Ovary (tissue), 9 donors: Measurements from ENCODE around the gene AKR7A2. TPM values are rescaled to one million over a fixed set of nuclear protein-coding genes. Genes with fewer than 3 reads are reported as not detected.

Experiments
- DNase-seq, 5 donors: peaks; one replicate each; pipeline ENCODE4 v3.0.0-alpha.2; 2019 to 2020
- H3K27ac ChIP-seq, 2 donors: fragments of 200-600 bp; one replicate each; pipeline versions ENCODE4 v1.5.1 to v1.8.0; 2019 to 2022
- H3K27me3 ChIP-seq: fragments of 200-600 bp; one replicate; pipeline ENCODE4 v1.8.0; 2022
- H3K36me3 ChIP-seq: fragments of 200-600 bp; sonication (generic); one replicate; pipeline ENCODE4 v1.5.1; 2019
- H3K4me1 ChIP-seq: one replicate; pipeline ENCODE4 v1.8.1; 2013; ENCODE audit warnings: mild to moderate bottlenecking, moderate library complexity; ENCODE audit not compliant: insufficient read depth
- H3K4me3 ChIP-seq: fragments of 200-600 bp; sonication (generic); one replicate; pipeline ENCODE4 v1.5.1; 2017
- H3K9me3 ChIP-seq, 2 donors: fragments of 200-600 bp in 1 of 2; sonication (generic) in 1 of 2; one replicate each; pipeline versions ENCODE4 v1.5.1 to v1.8.1; 2013 to 2019; ENCODE audit warnings: mild to moderate bottlenecking in 1 of 2, moderate library complexity in 1 of 2
- EP300 ChIP-seq: sonication (generic); formaldehyde crosslinking; IDR thresholded peaks from one replicate; pipeline ENCODE4 v1.6.1; 2017; ENCODE audit warnings: antibody characterized with exemption
- POLR2A ChIP-seq: fragments of 450-650 bp; IDR thresholded peaks from one replicate; pipeline ENCODE4 v1.6.1; 2017; ENCODE audit warnings: antibody characterized with exemption, mild to moderate bottlenecking, moderate library complexity
- WGBS, 3 donors: extraction: QIAGEN DNeasy Blood & Tissue Kit in 1 of 3; methylation state at CpG; one replicate each; pipeline versions ENCODE4 v1.1.5 to v1.1.7; 2013 to 2017; 5-methylcytosine and 5-hydroxymethylcytosine counted together
- intact Hi-C, 4 donors: fragments of 100-400 bp; cut with DNase I; formaldehyde crosslinking; loops; one replicate each; pipeline versions ENCODE4 v1.11.0 to v1.15.1; 2022 to 2023
- polyA plus RNA-seq, 2 donors: library from polyadenylated mRNA; stranded (reverse); fragments of 200-250 nt in 1 of 2; fragments of 350-450 nt in 1 of 2; fragmentation: Illumina TruSeq in 1 of 2; extraction: RNeasy Lipid Tissue Mini Kit (QIAGEN cat#74804) in 1 of 2; gene quantifications; one replicate each; pipeline ENCODE4 v1.2.3, GENCODE V29; 2013 to 2014
- total RNA-seq, 7 donors: library from RNA; depleted of rRNA in 2 of 7; stranded (reverse); fragments of >200 nt in 2 of 7; fragmentation: NEBNext Ultra II Directional in 3 of 7; extraction: Animal tissue kit (Norgen Biotek cat#: 25700) in 3 of 7; gene quantifications; one replicate each; pipeline versions ENCODE4 v1.1.0 to v1.2.4, GENCODE V29; 2016 to 2023
- TF ChIP-seq, protein P1 (sequence below), 3 donors: fragments of 450-650 bp in 2 of 3; fragments of 200-600 bp in 1 of 3; IDR thresholded peaks; one replicate each; pipeline versions ENCODE4 v1.5.1 to v1.8.0; 2016 to 2022; ENCODE audit warnings: antibody characterized with exemption in 3 of 3, mild to moderate bottlenecking in 1 of 3
- donor health status: DM: no; HTN: no; CAD: no; lungs with moderate emphysema.
- donor health status: DM: no; HTN: no; CAD: no.
- donor health status: Bipolar disorder and iron deficiency.
- donor health status: DM: yes; HTN: yes; CAD: no.
- donor health status: DM: no; HTN: no; CAD: no.
- donor health status: DM: yes; HTN: yes; CAD: no.

The AKR7A2 gene
- total and polyA plus RNA-seq, 9 donors = 37.9 to 83.6 (median 55.6) TPM

GRCh38 chr1:19317126-19317910 lies 5.4 kb upstream of the AKR7A2 start:
- H3K4me1 ChIP-seq = peaks cover 5% of the 10 kb centered on the region
- H3K27ac ChIP-seq = no peak overlapping the region
- intact Hi-C loops = no loop called here
- H3K36me3 ChIP-seq = no peaks in the 10 kb centered on the region
- H3K27me3 ChIP-seq = no peaks in the 10 kb centered on the region
- H3K4me3 ChIP-seq = no peak overlapping the region
- H3K9me3 ChIP-seq = no peaks in the 10 kb centered on the region
- WGBS, 3 donors = 63 to 68% (median 65%) methylated on average over 13 of the region's 13 CpGs
- TF ChIP-seq POLR2A (no peak), EP300 (no peak)
- TF ChIP-seq, protein P1, sequence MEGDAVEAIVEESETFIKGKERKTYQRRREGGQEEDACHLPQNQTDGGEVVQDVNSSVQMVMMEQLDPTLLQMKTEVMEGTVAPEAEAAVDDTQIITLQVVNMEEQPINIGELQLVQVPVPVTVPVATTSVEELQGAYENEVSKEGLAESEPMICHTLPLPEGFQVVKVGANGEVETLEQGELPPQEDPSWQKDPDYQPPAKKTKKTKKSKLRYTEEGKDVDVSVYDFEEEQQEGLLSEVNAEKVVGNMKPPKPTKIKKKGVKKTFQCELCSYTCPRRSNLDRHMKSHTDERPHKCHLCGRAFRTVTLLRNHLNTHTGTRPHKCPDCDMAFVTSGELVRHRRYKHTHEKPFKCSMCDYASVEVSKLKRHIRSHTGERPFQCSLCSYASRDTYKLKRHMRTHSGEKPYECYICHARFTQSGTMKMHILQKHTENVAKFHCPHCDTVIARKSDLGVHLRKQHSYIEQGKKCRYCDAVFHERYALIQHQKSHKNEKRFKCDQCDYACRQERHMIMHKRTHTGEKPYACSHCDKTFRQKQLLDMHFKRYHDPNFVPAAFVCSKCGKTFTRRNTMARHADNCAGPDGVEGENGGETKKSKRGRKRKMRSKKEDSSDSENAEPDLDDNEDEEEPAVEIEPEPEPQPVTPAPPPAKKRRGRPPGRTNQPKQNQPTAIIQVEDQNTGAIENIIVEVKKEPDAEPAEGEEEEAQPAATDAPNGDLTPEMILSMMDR (IDR thresholded peaks at IDR 0.05) = no peak
- peak in 1 of 5 donors; percentile 33 for DNase-seq

GRCh38 chr1:19315378-19316198 lies 3.6 kb upstream of the AKR7A2 start:
- Histone ChIP-seq H3K27me3 (no peaks in the 10 kb centered on the region), H3K36me3 (no peaks in the 10 kb centered on the region), H3K27ac (no peak overlapping the region), H3K4me3 (no peak overlapping the region), H3K4me1 (peaks cover 12% of the 10 kb centered on the region), H3K9me3 (no peaks in the 10 kb centered on the region)
- 74 to 82% (median 76%) methylated on average over 17 of the region's 17 CpGs for WGBS, 3 donors
- no peak for DNase-seq
- TF ChIP-seq, protein P1 (IDR thresholded peaks at IDR 0.05) = no peak
- TF ChIP-seq EP300 (no peak), POLR2A (no peak)
- intact Hi-C loops = no loop called here

DNA sequence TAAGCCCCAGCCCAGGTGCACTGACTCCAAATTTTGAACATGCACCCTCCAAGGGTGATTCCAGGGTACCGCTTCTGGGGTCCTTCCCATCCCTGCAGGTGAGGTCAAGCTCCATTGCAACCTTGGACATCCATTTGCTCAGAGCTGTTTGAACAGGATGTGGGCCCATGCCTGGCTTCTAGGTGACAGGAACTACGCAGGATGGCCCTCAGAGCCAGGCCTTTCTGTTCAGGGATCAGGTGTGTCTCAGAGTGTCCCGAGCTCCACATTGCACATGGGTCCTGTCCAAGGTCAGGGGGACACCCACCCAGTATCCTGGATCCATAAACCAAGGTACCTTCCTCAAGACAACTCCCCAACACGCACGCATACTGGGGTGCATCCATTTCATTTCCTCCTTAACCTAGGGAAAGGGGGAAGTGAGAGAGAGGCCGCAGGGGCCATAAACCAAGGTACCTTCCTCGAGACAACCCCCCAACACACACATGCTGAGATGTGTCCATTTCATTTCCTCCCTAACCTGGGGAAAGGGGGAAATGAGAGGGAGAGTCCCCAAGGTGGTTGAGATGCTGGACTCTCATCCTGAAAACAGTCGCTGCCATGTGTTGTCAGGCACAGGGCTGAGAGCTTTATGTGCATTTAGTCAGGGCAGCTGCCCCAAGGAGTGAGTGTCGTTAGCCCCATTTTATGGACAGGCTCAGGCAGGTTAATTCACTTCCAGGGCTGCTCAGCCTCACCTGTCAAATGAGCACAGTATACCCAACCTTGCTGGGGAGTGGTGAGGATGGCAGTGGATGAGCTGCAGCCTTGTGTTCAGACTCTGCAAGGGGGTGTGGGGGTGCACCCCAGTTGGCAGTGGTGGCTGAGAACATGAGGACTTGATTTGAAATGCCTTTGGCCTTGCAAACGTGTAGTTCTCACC lies 2.3 kb upstream of the AKR7A2 start:
- Histone ChIP-seq H3K27me3 (no peaks in the 10 kb centered on the region), H3K9me3 (no peaks in the 10 kb centered on the region), H3K36me3 (no peaks in the 10 kb centered on the region), H3K27ac (no peak overlapping the region), H3K4me1 (peaks cover 14% of the 10 kb centered on the region), H3K4me3 (no peak overlapping the region)
- no peak for DNase-seq
- TF ChIP-seq EP300 (no peak), POLR2A (no peak)
- TF ChIP-seq, protein P1 (IDR thresholded peaks at IDR 0.05) = no peak
- WGBS, 3 donors = 83 to 91% (median 90%) methylated on average over 10 of the region's 10 CpGs
- intact Hi-C loops = no loop called here

GRCh38 chr1:19313636-19313959 lies 1.7 kb upstream of the AKR7A2 start:
- Histone ChIP-seq H3K4me3 (no peak overlapping the region), H3K9me3 (no peaks in the 10 kb centered on the region), H3K36me3 (no peaks in the 10 kb centered on the region), H3K27me3 (no peaks in the 10 kb centered on the region), H3K27ac (no peak overlapping the region), H3K4me1 (peaks cover 14% of the 10 kb centered on the region)
- intact Hi-C loops = no loop called here
- no peak for DNase-seq
- 93 to 97% (median 94%) methylated on average over 4 of the region's 4 CpGs for WGBS, 3 donors
- no peak for TF ChIP-seq POLR2A
- no peak for TF ChIP-seq EP300
- TF ChIP-seq, protein P1 (IDR thresholded peaks at IDR 0.05) = no peak
